GM21360 (cell line): ENCODE results near the gene FBN1.

Experiments
- ATAC-seq: cut with Tn5 transposase; IDR thresholded peaks from one replicate; pipeline ENCODE4 v1.9.1; 2021; ENCODE audit warnings: mild to moderate bottlenecking, moderate library complexity; ENCODE audit not compliant: unreplicated experiment

FBN1 gene

DNA sequence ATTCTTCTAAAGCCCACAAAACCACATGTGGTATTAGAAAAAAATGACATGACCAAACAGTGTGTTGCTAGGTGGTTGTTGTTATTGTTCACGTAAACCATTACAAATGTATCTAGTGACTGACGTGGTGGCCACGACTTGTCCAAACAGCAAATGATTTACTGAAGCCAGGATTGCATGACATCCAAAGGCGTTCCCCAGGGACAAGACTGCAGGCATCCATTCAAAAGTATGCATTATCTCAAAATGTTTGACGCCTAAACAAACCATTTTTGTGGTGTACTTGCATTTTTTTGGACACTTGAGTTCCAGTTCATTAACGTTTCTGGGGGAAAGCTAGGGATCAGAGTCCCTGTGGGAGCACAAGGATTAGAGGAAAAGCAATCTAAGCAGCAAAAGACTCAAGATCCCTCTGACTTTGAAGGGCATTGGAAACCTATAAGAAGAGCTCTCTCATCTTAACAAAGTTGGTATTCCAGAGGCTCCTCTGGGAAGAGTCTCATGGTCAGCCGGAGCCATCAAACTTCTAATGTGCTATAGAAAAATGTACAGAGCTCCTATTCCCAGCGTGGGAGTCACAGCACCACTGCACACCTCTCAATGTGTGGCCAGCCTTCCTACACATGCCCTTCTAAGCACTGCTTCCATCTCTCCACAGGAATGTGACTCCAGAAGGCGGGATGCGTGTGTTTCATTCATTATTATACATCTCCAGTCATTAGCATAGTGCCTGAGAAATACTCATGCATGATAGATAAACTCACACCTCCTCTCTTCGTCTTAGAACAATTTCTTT, 62.9 kb downstream of the FBN1 start:
- no peak for ATAC-seq

DNA sequence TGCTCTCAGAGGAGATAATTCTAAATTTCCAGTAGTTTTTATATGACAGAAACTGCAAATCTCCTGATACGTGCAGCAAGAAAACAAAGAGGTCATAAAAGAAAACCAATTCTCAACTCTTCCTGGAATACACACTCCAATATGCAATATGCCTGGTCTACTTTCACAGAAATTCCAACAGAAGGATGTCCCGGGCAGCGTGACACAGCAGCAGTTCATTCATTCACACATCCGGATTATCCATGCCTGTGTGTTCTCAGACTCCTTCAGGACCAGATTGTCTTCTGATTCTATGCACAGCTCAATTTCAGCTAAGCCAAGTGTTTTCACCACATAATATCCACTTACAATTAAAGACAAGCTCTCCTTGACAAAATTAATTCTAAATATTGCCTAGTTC, 64.3 kb downstream of the FBN1 start:
- no peak for ATAC-seq

DNA sequence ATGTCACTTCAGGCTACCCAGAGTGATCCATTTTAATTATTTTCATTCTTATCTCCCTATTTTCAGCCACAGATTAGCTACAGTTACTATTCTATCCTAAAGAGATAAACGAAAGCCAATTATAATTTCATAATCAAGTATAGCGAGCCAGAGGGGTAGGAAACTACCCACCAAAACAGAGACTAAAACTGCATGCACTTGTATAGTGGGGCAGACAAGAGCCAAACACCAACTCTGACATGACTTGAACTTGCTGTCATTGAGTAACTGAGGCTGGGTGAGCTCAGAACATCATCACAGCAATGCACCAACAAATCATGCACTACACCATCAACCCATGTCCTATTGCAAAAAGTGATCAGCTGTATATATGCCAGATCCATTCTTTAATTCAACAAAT, 64.8 kb downstream of the FBN1 start:
- no peak for ATAC-seq

DNA sequence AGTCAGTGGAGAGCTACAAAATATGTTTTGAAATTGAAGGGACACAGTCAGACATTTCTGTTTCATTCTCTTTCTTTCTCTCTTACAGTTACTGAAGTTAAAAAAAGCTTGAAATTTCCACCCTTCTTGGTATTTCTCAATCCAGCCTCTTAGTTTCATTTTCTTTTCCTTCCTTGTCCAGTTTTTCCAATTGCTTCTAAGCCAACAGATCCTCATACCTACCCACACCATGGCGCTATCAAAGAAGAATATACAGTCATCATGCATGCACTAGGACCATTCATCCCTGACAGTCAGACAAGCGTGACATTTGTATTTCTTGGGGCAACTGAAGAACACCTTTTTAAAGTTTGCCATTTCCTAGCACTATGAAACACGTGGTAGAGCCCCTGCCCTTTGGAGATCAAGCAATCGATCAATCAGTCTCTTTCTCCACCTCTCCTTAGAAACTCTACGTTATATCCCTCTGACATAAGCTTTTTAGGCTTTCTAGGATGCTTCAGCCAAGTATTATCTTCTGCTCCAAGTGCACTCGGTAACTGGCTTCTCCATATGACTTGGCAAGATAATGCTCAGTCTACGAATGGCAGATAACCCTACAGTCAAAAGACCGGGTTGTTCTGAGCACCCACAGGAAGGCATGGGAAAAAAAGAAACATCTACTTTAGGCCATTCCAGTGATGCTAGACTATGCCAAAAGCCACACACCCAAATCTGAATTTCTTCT, 65.4 kb downstream of the FBN1 start:
- ATAC-seq: no peak

DNA sequence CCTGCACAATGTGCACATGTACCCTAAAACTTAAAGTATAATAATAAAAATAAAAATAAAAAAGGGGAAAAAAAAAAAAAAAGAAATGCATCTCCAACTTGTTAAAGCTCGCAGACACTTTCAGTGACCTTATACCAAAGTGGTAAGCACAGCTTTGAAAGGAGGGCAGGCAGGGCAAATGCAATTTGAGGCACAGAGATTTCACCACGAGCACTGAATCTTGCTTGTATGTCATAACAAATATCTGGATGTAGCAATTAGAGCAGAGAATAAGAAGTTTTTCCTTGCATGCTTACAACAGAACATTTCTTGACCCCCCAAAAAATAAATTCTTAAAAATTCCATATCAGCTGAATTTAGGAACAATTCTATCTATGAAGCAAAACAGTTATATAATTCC, 66.5 kb downstream of the FBN1 start:
- ATAC-seq: no peak

DNA sequence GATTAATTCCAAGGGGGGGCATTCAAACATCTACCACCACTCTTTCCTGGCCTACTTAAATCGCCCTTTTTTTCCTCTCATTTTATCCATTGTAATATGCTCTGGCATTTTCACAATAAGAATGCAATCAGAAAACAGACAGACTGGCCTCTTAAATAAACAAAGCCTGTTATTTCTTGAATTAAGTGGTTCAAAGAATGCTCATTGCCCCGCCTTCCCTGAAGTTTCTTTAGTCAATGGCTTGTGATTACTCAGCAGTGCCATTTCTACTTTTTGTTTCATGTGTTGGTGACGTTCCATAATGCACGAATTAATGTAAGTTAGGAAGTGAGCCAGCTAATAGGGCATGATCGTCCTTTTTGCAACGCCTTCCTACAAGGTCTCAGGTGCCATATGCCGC, 68.0 kb downstream of the FBN1 start:
- no peak for ATAC-seq

DNA sequence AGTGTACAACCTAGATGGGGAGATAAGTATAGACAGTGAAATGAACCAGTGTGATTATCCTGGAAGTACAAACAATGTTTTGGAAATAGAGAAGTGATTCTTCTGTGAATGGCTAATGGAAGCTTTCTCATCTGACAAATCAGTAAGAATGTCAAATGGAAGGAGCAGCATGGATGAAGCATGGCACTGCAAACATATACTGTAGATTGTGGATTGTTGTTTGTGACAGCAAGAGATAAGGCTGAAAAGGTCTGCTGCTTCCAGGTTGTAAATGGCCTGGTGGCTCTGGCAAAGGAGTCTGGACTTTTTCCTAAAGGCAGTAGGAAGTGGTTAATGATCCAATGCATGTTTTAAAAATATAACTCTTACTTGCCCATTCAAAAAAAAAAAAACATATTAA, 71.3 kb downstream of the FBN1 start:
- no peak for ATAC-seq

DNA sequence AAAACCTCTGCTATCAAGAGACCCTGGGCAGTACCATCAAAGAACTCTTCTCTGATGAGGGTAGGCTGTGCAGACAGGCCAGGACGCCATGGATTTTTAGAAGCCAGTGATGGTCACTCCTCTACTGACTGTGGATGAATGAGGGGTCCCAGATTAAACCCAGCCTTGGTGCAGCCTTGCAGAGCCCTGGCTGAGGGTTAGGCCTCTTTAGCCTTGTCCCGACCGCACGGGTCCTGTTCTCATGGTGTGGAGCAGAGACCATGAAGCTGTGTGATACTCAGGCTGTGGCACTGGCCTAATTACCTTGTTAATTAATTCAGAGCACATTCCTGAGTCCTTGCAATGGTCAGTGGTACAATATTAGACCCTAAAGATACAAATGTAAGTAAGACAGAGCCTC, 71.7 kb downstream of the FBN1 start:
- ATAC-seq: no peak

DNA sequence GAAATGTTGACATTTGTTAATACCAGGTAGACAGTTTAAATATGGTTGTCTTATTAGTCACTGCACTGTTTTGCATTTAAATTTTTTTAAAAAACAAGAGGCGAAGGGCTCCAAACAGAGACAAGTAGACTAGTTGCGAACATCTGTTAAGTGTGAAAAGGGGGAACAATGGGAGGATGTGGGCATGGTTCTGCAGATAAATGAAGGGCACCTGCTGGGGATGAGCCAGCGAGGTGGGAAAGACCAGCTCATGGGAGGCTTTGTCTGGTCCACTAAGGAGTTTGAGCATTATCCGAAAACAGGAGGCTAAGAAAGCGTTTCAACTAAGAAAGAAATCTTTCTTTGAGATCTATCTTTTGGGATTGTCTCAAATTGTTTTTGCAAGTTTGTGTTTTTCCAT, 72.7 kb downstream of the FBN1 start:
- ATAC-seq: no peak

DNA sequence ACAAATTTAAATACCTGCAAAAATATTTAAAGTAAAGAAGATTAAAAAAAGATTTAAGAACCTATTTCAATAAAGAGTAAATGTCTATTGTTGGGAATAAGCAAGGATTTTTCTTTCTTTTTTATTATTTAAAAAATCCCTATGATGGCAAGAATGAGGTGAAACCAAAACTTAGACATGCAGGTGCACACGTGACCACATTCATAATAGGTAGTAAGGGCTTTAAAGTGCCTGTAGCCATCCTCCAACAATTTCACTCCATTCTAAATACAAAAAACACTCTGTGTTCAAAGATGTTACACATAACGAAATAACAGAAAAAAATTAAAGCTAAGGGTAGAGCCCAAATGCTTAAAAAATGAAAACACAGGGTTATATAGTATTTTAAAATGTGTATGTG, 74.0 kb downstream of the FBN1 start:
- ATAC-seq: no peak

DNA sequence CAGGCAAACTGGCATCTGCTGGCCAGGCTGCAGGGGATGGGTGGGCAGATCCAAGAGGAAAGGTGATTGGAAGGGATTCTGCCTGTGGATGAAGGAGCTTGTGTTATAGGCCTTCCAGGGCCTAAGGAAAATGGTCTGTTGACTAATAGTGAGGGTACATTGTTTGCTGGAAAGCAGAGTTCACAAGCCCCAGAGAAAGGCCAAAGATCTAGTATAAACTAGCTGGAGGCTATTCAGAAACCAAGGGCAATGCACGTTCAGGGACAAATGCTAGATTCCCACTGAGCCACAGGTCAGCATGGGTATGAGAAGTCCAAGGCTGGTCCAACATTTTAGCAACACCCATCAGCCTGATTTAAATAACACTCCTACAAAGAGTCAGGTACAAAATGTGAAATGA, 74.7 kb downstream of the FBN1 start:
- ATAC-seq: no peak

DNA sequence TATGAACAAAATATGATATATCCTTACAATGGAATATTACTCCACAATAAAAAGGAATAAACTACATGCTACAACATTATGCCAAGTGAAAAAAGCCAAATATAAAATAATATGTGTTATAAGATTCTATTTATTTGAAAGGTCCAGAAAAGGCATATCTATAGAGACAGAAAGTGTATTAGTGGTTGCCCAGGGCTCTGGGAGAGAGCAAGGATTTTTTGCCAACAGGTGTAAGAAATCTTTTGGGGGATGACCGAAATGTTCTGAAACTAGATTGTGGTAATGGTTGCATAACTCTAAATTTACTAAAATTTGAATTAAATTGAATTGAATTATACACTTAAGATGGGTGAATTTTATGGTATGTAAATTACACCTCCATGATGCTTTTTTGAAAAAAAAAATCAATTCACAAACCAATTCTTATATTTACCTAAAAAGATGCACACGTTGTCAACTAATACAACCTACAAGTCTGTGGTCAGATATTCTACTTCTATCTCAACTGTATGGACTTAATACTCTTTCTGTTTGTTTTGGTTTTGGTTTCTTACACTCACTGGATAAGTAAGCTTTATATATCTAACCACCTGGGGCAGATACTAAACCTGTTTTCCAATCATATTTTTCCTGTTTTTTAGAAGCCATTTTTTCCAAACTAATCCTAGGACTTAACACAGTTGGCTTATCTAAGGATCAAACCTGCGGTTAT, 75.8 kb downstream of the FBN1 start:
- no peak for ATAC-seq

DNA sequence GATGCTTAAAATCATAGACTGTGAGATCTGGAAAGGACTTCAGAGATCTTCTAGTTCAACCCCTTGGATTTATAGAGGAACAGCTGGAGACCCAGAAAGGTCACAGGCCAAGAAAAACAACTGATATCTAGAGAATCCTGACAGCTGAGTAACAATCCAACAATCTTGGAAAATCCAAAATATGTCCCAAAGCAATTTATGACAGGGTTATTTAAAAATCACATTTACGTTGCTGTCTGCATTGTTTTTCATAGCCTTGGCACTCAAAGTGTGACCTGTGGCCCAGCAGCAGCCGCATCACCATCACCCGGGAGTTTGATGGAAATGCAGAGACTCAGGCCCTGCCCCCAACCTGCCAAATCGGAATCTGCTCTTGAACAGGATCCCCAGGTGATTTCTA, 78.8 kb downstream of the FBN1 start:
- ATAC-seq: no peak

DNA sequence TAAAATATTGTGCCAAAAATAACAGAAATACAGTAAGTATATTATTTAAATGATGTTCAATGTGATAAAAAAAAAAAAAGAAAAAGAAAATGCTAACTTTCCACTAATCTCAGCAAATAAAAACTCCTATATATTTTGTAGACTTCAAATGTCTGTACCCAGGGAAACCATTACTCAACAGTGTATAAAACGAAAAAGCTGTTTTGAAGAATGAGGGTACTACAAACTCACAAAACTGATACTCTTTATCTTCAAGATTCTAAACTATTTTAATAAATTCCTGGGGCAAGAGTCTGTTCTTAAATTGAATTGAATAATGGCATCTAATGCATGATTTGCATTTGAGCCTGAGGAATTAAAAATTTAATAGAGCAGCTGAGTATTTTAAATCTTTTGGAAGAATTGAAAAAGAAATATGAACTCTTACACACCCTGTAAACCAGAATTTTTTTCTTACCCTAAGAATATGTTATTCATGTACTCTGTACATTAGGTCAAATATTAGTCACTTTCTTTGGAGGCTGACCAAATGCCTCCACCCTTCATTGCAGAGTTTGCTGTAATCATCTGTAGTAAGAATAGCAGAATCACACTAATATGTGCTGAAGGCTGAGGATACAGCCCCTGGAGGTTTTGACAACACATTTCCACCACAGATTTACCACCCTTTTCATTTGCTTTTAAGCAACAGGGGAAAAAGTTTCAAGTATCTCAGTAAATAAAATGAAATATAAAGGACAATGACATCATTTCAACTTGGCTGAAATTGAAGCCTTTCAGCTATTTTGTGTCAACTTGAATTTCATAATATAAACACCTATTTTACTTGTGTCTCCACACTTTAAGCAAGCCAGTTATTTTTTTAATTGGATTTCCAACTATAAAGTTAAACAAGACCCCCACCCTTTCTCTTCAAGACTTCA, 79.7 kb downstream of the FBN1 start:
- ATAC-seq: no peak

DNA sequence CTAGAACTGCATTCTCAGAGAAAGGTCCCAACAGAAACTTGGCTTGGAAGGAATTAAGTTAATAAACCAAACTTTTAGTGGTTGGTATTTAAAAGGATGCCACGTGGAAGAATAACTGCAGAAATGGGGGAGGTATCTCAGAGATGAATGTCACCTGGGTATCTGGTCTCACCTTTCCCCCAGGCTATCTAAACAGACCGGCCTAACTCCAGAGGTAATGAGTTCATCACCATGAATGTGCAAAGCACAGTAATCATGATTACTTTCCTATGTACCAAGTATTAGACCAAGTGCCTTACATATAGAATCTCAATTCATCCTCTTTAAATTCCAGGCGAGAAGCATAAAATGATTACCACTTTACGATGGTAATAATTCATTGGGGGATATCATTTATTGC, 80.8 kb downstream of the FBN1 start:
- ATAC-seq: no peak

DNA sequence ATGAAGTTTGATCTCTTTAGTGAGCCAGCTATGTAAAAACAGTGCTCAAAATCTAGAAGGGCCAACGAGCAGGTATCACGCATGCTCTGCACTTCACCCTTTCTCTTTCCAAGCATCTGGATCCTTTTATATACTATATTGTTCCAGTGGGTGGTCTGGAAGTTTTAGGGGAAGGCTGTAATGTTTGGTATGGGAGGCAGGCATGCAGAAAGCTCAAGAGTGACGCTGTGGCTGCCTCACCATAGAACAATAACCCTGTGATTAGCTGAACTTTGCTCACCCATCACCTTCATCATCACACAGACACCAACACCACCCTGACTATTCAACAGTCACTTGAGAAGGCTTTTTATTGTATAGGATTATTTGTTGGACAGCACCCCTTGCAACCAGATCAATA, 81.6 kb downstream of the FBN1 start:
- ATAC-seq: no peak

DNA sequence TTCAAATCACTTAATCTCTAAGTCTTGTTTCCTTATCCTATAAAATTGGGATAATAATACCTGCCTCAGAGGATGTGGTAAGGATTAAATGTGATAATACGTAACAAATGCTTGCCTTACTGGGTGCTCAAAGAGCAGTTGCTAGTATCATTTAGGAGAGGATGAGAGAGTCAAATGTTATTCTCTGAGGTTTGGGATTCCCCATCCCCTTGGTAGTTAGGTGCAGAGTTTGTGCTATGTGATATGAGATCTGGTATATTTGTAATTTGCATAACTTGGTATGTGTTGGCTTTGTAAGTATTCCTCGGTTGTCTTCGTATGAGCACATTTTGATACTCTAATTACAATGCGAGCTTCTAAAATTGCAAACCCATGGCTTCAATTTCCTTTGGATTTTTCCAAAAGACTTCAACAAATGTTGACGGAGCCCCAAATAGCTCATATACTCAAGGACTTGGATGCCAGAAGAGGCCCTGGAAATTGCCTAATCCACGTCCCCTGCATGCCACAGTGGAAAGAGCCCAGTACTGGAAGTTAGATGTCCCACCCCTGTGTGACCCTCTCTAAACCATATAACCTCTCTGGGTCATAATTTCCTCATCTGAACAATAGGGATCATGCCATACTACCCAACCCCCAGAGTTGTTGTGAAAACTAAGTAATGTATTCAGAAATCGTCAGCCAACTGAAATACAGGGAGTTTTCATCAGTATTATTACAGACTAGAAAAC, 85.0 kb downstream of the FBN1 start:
- ATAC-seq: no peak

DNA sequence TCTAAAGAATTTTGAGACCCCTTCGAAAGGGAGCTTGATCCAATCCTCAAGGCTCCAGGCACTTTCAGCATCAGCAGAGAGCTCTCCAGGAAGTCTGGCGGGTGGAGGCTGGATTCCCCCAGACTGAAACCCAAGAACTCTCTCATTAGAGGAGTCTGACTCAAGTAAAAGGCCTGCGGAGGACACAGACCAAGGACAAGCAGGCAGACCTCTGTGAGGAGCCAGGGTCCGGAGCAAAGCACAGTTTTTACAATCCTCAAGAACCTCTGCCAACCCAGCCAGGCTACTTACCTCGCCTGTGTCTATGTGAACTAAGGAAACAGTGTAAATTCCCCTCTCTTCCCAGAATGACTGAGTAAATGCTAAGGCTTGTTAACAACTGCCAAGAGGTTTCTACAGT, 86.2 kb downstream of the FBN1 start:
- no peak for ATAC-seq

DNA sequence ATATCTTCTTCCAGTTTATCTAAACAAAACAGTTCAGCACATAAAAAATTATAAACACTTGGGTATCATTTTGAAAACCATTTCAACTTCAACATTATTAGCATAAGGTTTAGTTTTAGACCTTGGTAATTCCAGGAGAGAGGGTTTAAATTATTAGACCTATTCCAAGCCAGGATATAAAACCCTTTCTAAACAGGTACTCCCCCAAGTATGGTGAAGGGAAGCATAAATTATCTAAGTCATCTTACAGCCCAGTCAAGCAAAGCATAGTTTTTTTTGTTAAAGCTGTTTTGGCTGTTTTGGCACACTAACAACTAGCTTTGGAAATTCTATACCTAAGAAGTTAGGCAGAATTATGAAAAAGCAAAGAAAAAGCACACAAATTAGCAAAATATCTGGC, 87.3 kb downstream of the FBN1 start:
- ATAC-seq: no peak

DNA sequence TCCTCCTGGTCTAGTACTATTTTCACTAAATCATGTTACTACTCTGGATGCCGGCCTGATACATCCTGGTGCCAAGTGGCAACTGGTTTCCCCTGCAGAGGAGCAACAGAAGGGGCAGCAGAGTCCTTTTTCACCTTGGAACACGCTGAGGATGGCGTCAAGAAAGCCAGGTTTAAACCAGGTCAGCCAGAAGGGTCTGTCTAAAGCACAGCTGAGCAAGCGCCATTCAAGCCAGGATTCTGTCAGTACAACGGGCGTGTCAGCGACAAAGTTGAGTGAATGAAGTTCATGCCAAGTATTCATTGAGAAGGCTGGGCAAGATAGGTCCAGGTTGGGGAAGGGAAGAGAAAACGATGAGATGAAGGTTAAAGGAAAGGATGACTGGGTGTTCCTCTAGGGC, 88.2 kb downstream of the FBN1 start:
- no peak for ATAC-seq
